HCT116 (cell line): ENCODE data around the gene CGB5.

Source experiments
- CEBPB ChIP-seq: IDR thresholded peaks from 2 replicates; pipeline ENCODE4 v1.6.1; 2012; ENCODE audit warnings: low read depth
- EZH2 ChIP-seq: fragments of 200-600 bp; sonication (generic); IDR thresholded peaks from 2 replicates; pipeline ENCODE4 v1.6.1; 2017; ENCODE audit warnings: antibody characterized with exemption, mixed run types
- JUND ChIP-seq: IDR thresholded peaks from 2 replicates; pipeline ENCODE4 v1.6.1; 2012
- POLR2A ChIP-seq: IDR thresholded peaks from 2 replicates; pipeline ENCODE4 v1.7.0; 2011; ENCODE audit warnings: borderline replicate concordance; ENCODE audit not compliant: insufficient read depth, insufficient read length; ENCODE audit errors: extremely low read depth
- POLR2AphosphoS5 ChIP-seq: IDR thresholded peaks from 2 replicates; pipeline ENCODE4 v1.6.1; 2011; ENCODE audit warnings: mild to moderate bottlenecking, low read depth, low read length, moderate library complexity
- RAD21 ChIP-seq: IDR thresholded peaks from 2 replicates; pipeline ENCODE4 v1.6.1; 2012; ENCODE audit warnings: low read depth, mild to moderate bottlenecking
- SIN3A ChIP-seq: IDR thresholded peaks from 2 replicates; pipeline ENCODE4 v1.6.1; 2012; ENCODE audit warnings: low read depth
- TCF7L2 ChIP-seq: IDR thresholded peaks from 2 replicates; pipeline ENCODE4 v1.7.0; 2011; ENCODE audit warnings: borderline replicate concordance, inconsistent platforms; ENCODE audit not compliant: insufficient read depth, insufficient read length; ENCODE audit errors: extremely low read depth
- TF ChIP-seq, protein P1 (sequence below), 3 experiments: fragments of 200-600 bp in 1 of 3; sonication (generic) in 1 of 3; IDR thresholded peaks in 2 of 3; conservative IDR thresholded peaks in 1 of 3; 2 replicates each; pipeline ENCODE4 v1.5.1; 2012 to 2017; ENCODE audit warnings: low read depth in 2 of 3, low read length in 2 of 3, antibody characterized with exemption in 1 of 3, borderline replicate concordance in 1 of 3, control low read depth in 1 of 3, mild to moderate bottlenecking in 1 of 3, mixed read lengths in 1 of 3, mixed run types in 1 of 3, moderate library complexity in 1 of 3; ENCODE audit not compliant: insufficient read depth in 1 of 3
- TF ChIP-seq, protein P2 (sequence below): IDR thresholded peaks from 2 replicates; pipeline ENCODE4 v1.6.1; 2011; ENCODE audit warnings: mild to moderate bottlenecking, low read length, moderate library complexity; ENCODE audit not compliant: insufficient replicate concordance; ENCODE audit errors: extremely low read depth

DNA sequence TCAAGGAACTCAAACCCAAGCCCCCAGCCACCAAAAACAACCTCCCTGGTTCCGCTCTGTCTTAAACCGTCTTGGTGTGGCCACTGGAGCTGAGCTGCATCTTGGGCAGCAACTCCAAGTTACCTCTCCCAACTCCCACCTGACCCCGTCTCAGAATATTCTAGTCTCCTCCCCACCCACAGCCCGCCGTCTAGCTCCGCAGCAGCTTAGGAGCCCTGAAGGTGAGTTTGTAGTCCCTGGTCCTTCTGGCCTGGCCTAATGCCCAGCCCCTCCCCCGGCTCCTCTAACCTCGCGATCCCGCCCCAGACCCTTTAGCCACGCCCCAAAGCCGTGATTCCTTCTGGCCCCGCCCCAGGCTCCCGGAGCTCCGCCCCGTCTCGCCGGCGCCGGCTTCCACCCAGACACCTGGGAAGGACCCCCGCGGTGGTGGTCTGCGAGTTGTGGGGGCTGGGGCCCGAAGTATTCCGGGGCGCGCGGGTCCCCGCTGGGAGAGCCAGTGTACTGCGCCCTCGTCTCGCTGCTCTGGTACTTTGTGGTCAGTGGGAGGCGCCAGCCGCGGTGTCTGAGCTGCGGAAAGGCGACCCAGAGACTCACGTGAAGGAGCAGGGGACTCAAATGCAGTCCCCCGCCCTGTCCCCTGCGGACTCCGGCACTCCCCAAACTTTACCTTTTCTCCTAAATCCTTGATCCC lies 24.3 kb upstream of the CGB5 start:
- TF ChIP-seq POLR2AphosphoS5 (peak; percentile 76), POLR2A (no peak), RAD21 (no peak), EZH2 (no peak), CEBPB (no peak), SIN3A (no peak; the same call in 1 of the 2 replicates), JUND (no peak), TCF7L2 (no peak)
- TF ChIP-seq, protein P1, sequence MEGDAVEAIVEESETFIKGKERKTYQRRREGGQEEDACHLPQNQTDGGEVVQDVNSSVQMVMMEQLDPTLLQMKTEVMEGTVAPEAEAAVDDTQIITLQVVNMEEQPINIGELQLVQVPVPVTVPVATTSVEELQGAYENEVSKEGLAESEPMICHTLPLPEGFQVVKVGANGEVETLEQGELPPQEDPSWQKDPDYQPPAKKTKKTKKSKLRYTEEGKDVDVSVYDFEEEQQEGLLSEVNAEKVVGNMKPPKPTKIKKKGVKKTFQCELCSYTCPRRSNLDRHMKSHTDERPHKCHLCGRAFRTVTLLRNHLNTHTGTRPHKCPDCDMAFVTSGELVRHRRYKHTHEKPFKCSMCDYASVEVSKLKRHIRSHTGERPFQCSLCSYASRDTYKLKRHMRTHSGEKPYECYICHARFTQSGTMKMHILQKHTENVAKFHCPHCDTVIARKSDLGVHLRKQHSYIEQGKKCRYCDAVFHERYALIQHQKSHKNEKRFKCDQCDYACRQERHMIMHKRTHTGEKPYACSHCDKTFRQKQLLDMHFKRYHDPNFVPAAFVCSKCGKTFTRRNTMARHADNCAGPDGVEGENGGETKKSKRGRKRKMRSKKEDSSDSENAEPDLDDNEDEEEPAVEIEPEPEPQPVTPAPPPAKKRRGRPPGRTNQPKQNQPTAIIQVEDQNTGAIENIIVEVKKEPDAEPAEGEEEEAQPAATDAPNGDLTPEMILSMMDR (IDR thresholded peaks at IDR 0.05 in 2 of 3, conservative IDR thresholded peaks at IDR 0.05 in 1 of 3; ENCODE audit: borderline replicate concordance in 1 of 3, insufficient read depth in 1 of 3, low read depth in 2 of 3, low read length in 2 of 3): 0 out of 6 replicates have a peak, but pooled peaks of 1 of the 3 experiments have one; percentile 9
- TF ChIP-seq, protein P2, sequence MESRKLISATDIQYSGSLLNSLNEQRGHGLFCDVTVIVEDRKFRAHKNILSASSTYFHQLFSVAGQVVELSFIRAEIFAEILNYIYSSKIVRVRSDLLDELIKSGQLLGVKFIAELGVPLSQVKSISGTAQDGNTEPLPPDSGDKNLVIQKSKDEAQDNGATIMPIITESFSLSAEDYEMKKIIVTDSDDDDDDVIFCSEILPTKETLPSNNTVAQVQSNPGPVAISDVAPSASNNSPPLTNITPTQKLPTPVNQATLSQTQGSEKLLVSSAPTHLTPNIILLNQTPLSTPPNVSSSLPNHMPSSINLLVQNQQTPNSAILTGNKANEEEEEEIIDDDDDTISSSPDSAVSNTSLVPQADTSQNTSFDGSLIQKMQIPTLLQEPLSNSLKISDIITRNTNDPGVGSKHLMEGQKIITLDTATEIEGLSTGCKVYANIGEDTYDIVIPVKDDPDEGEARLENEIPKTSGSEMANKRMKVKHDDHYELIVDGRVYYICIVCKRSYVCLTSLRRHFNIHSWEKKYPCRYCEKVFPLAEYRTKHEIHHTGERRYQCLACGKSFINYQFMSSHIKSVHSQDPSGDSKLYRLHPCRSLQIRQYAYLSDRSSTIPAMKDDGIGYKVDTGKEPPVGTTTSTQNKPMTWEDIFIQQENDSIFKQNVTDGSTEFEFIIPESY: no peak
